GM23248 (cell line): ENCODE results near the gene REL. TPM values are rescaled to one million over a fixed set of nuclear protein-coding genes. Genes with fewer than 3 reads are reported as not detected.
A peak's percentile ranks its signal among the peaks of the same experiment; 100 is the strongest.

Experiments used
- DNase-seq: peaks from one replicate; pipeline ENCODE4 v3.0.0-alpha.2; 2015
- H2AFZ ChIP-seq: fragments of 200-600 bp; sonication (generic); 2 replicates; pipeline ENCODE4 v1.6.1; 2016; ENCODE audit warnings: antibody characterized with exemption
- H3F3A ChIP-seq: fragments of 200-600 bp; sonication (generic); 2 replicates; pipeline ENCODE4 v1.6.1; 2016; ENCODE audit warnings: mild to moderate bottlenecking, antibody characterized with exemption, mixed run types; ENCODE audit not compliant: insufficient read depth
- H3K27ac ChIP-seq: fragments of 200-600 bp; sonication (generic); 2 replicates; pipeline ENCODE4 v1.5.1; 2016; ENCODE audit warnings: mild to moderate bottlenecking
- H3K27me3 ChIP-seq: fragments of 200-600 bp; sonication (generic); replicated peaks from 2 replicates; pipeline ENCODE4 v1.6.1; 2016; ENCODE audit warnings: mild to moderate bottlenecking; ENCODE audit not compliant: insufficient read depth
- H3K36me3 ChIP-seq: fragments of 200-600 bp; sonication (generic); 2 replicates; pipeline ENCODE4 v1.6.1; 2016; ENCODE audit warnings: low read depth, mild to moderate bottlenecking
- H3K4me1 ChIP-seq: fragments of 200-600 bp; sonication (generic); 2 replicates; pipeline ENCODE4 v1.6.1; 2016; ENCODE audit warnings: mild to moderate bottlenecking; ENCODE audit not compliant: insufficient read depth
- H3K4me2 ChIP-seq: fragments of 200-600 bp; sonication (generic); one replicate; pipeline ENCODE4 v1.6.1; 2016; ENCODE audit warnings: mild to moderate bottlenecking; ENCODE audit not compliant: unreplicated experiment
- H3K4me3 ChIP-seq: fragments of 200-600 bp; sonication (generic); 2 replicates; pipeline ENCODE4 v1.5.1; 2016; ENCODE audit warnings: mild to moderate bottlenecking
- H3K79me2 ChIP-seq: fragments of 200-600 bp; sonication (generic); 2 replicates; pipeline ENCODE4 v1.6.1; 2016; ENCODE audit warnings: mild to moderate bottlenecking; ENCODE audit not compliant: insufficient read depth
- H3K9ac ChIP-seq: fragments of 200-600 bp; sonication (generic); 2 replicates; pipeline ENCODE4 v1.6.1; 2016; ENCODE audit warnings: mild to moderate bottlenecking
- H3K9me2 ChIP-seq: fragments of 200-600 bp; sonication (generic); 2 replicates; pipeline ENCODE4 v1.6.1; 2016; ENCODE audit warnings: mixed run types, mild to moderate bottlenecking, moderate library complexity; ENCODE audit not compliant: insufficient read depth
- H3K9me3 ChIP-seq: fragments of 200-600 bp; sonication (generic); one replicate; pipeline ENCODE4 v1.6.1; 2017; ENCODE audit warnings: low read depth
- H4K20me1 ChIP-seq: fragments of 200-600 bp; sonication (generic); 2 replicates; pipeline ENCODE4 v1.6.0; 2016; ENCODE audit not compliant: insufficient read depth
- EZH2 ChIP-seq: fragments of 200-600 bp; sonication (generic); IDR thresholded peaks from 2 replicates; pipeline ENCODE4 v1.6.1; 2018; ENCODE audit warnings: antibody characterized with exemption, mild to moderate bottlenecking; ENCODE audit not compliant: insufficient read depth, poor library complexity, severe bottlenecking
- EZH2phosphoT487 ChIP-seq: fragments of 200-600 bp; sonication (generic); IDR thresholded peaks from 2 replicates; pipeline ENCODE4 v1.6.1; 2018; ENCODE audit warnings: antibody characterized with exemption, moderate library complexity, mild to moderate bottlenecking, low read depth; ENCODE audit not compliant: insufficient read depth
- WGBS, 2 experiments: methylation state at CpG; one replicate each; pipeline ENCODE4 v1.1.6; 2015 to 2017; ENCODE audit warnings: low lambda C conversion rate in 2 of 2, low coverage in 1 of 2; ENCODE audit errors: missing lambda C conversion rate in 2 of 2; 5-methylcytosine and 5-hydroxymethylcytosine counted together
- in situ Hi-C: fragments of 300-500 bp; cut with MboI; formaldehyde crosslinking; loops from 2 replicates; pipeline ENCODE4 v1.15.0; 2020
- polyA plus RNA-seq: library from polyadenylated mRNA; unstranded; fragments of >200 nt; fragmentation: Nextera tagmentation; extraction: Ambion mirVana; gene quantifications from 2 replicates; pipeline ENCODE4 v1.2.1, GENCODE V29; 2016
- total RNA-seq: library from RNA; depleted of rRNA; stranded (reverse); fragments of >200 nt; shearing (Covaris generic); gene quantifications from 2 replicates; pipeline ENCODE4 v1.2.3, GENCODE V29; 2014

REL gene
- total and polyA plus RNA-seq, 2 experiments from 2014 or later, result 2.1 to 2.3 TPM

DNA sequence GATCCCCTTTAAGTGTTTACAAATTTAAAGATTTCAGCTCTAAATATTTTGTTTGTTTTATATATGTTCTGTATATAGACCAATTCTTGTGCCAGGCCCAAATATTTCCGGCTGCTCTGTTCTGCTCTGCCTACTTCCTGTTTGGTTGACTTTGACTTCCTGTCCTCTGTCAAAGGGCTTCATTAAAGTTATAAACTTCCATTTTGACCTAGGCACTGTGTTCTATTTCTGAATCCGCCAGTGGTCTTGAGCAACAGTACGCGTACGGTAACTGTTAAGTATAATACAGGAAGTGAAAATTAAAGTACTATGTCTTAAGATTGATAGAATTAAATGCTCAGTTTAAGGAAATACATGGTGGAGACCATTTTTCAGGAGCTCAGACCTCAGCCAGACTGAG, 13.5 kb upstream of the REL start:
- in situ Hi-C loops, result no loop called here
- no peak overlapping the region for H3K4me3 ChIP-seq
- no peaks in the 10 kb centered on the region for H3K4me1 ChIP-seq
- H3K27ac ChIP-seq, result no peak overlapping the region
- no peak overlapping the region for H3K9ac ChIP-seq
- no peak for DNase-seq
- H3K79me2 ChIP-seq, result no peaks in the 10 kb centered on the region
- H4K20me1 ChIP-seq, result no peaks in the 10 kb centered on the region
- H3K9me3 ChIP-seq, result no peaks in the 10 kb centered on the region
- no peaks in the 10 kb centered on the region for H3K9me2 ChIP-seq
- no peaks in the 10 kb centered on the region for H3K27me3 ChIP-seq
- H3K4me2 ChIP-seq, result no peak overlapping the region
- no peaks in the 10 kb centered on the region for H3K36me3 ChIP-seq
- H2AFZ ChIP-seq, result peak overlapping the region; percentile 62
- H3F3A ChIP-seq, result no peaks in the 10 kb centered on the region
- no peak for TF ChIP-seq EZH2
- 69 to 70% methylated on average over 5 of the region's 5 CpGs for WGBS, 2 experiments

DNA sequence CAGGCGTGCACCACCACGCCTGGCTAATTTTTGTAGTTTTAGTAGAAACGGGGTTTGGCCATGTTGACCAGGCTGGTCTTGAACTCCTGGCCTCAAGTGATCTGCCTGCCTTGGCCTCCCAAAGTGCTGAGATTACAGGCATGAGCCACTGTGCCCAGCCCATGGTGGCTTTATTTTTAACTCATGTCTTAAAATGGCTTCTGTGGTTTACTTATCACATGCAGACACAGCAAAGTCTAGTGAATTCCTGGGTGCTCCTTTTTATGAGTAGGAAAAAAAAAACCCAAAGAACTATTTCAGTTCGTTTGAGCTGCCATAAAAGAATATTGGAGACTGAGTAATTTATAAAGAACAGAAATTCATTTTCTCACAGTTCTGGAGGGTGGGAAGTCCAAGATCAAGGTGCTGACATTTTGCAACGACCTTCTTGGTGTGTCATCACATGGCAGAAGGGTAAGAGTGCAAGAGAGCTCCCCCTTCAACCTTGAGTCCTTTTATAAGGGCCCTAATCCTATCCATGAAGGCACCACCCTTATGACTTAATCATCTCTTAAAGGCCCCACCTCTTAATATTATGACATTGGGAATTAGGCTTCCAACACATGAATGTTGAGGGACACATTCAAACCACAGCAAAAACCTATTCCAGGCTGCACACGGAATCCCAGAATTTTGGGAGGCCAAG, 12.6 kb upstream of the REL start:
- H3K27ac ChIP-seq, result no peak overlapping the region
- H3F3A ChIP-seq, result no peaks in the 10 kb centered on the region
- H3K9me3 ChIP-seq, result no peaks in the 10 kb centered on the region
- no peak overlapping the region for H3K4me3 ChIP-seq
- no peak overlapping the region for H2AFZ ChIP-seq
- H4K20me1 ChIP-seq, result no peaks in the 10 kb centered on the region
- no peak overlapping the region for H3K4me2 ChIP-seq
- no peaks in the 10 kb centered on the region for H3K27me3 ChIP-seq
- no peaks in the 10 kb centered on the region for H3K79me2 ChIP-seq
- in situ Hi-C loops, result no loop called here
- TF ChIP-seq EZH2phosphoT487 (no peak), EZH2 (no peak)
- H3K9me2 ChIP-seq, result no peaks in the 10 kb centered on the region
- no peak overlapping the region for H3K9ac ChIP-seq
- H3K36me3 ChIP-seq, result no peaks in the 10 kb centered on the region
- WGBS, 2 experiments, result 75 to 78% methylated on average over 6 of the region's 6 CpGs
- no peaks in the 10 kb centered on the region for H3K4me1 ChIP-seq
- DNase-seq, result no peak

DNA sequence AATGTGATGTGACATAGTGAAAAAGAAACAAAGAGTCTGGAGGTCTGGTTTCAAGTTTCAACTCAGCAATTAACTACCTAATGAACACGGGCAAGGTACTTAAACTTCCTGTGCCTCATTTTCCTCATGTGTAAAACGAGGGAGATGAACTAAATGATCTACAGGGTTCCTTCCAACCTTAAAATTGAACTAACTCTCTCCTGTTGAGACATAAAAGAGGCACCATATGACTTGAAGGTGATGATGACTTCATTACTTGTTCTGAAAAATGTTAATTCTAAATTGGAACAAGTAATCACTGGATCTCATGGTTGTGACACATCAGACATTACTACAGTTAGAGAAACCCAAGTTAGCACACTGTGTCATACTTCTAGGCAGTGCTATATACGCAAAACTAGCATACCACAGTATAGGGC, 8.9 kb upstream of the REL start:
- no peaks in the 10 kb centered on the region for H4K20me1 ChIP-seq
- WGBS, 2 experiments, result 44 to 45% methylated on average over 3 of the region's 3 CpGs
- no peak overlapping the region for H3K4me2 ChIP-seq
- H2AFZ ChIP-seq, result no peak overlapping the region
- H3K79me2 ChIP-seq, result no peaks in the 10 kb centered on the region
- no peaks in the 10 kb centered on the region for H3F3A ChIP-seq
- no peak overlapping the region for H3K4me3 ChIP-seq
- in situ Hi-C loops, result no loop called here
- H3K27me3 ChIP-seq, result no peaks in the 10 kb centered on the region
- no peaks in the 10 kb centered on the region for H3K9me3 ChIP-seq
- H3K27ac ChIP-seq, result no peak overlapping the region
- no peaks in the 10 kb centered on the region for H3K36me3 ChIP-seq
- TF ChIP-seq EZH2phosphoT487 (no peak), EZH2 (no peak)
- H3K4me1 ChIP-seq, result no peaks in the 10 kb centered on the region
- H3K9ac ChIP-seq, result no peak overlapping the region
- no peaks in the 10 kb centered on the region for H3K9me2 ChIP-seq
- no peak for DNase-seq

DNA sequence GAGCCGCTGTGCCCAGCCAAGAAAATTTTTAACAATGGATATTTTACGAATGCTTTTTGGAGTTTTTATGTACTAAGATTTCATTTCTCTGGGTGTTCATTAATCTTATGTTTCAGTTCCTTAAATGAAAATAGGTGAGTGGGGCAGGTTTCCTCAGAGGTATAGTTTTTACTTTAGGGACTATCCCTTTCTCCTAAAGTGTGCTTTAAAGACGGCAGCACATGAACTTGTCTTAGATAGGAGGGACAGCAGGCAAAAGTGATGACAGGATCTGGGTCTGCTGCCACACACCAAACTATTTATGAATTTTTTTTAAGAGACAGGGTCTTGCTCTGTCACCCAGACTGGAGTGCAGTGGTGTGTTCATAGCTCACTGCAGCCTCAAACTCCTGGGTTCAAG, 8.0 kb upstream of the REL start:
- Histone ChIP-seq H3K4me3 (no peak overlapping the region), H3K4me1 (no peaks in the 10 kb centered on the region), H3K79me2 (no peaks in the 10 kb centered on the region), H3K9me2 (no peaks in the 10 kb centered on the region), H3K27ac (no peak overlapping the region), H4K20me1 (no peaks in the 10 kb centered on the region), H3K27me3 (no peaks in the 10 kb centered on the region), H3K9me3 (no peaks in the 10 kb centered on the region), H3K36me3 (no peaks in the 10 kb centered on the region), H3F3A (no peaks in the 10 kb centered on the region), H2AFZ (no peak overlapping the region), H3K4me2 (no peak overlapping the region), H3K9ac (no peak overlapping the region)
- in situ Hi-C loops, result no loop called here
- no peak for DNase-seq
- 65% methylated on average over 3 of the region's 3 CpGs for WGBS, 2 experiments
- TF ChIP-seq EZH2 (no peak), EZH2phosphoT487 (no peak)

DNA sequence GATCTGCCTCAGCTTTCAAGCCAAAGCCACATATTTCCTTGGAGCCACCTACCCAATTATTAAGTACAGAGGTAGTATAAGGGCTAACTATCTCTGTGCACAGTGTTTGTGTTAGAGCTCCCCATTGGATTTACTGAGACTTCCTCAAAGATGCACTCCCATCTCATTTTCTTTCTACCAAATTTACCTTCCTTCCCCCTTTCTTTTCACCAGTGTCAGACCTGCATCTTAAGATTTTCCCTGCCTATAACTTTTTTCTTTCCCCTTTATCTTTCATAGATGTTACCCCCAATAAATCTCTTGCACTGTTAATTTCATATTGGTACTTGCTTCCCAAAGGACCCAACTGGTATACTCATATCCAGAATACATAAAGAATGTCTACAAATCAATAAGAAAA, 5.9 kb upstream of the REL start:
- Histone ChIP-seq H3K4me3 (no peak overlapping the region), H3K79me2 (no peaks in the 10 kb centered on the region), H3K36me3 (no peaks in the 10 kb centered on the region), H4K20me1 (no peaks in the 10 kb centered on the region), H3K4me1 (peaks cover 3% of the 10 kb centered on the region; the same call in 1 of the 2 replicates), H3K9me3 (no peaks in the 10 kb centered on the region), H3F3A (0 out of 2 replicates have a peak, but pooled peaks cover 6% of the 10 kb centered on the region), H3K9me2 (no peaks in the 10 kb centered on the region), H3K4me2 (no peak overlapping the region), H3K9ac (no peak overlapping the region), H3K27ac (no peak overlapping the region), H2AFZ (no peak overlapping the region), H3K27me3 (no peaks in the 10 kb centered on the region)
- DNase-seq, result no peak
- TF ChIP-seq EZH2 (no peak), EZH2phosphoT487 (no peak)
- in situ Hi-C loops, result no loop called here
